HCT116 (cell line): ENCODE data around the gene CCL24. TPM values are rescaled to one million over a fixed set of nuclear protein-coding genes. Genes with fewer than 3 reads are reported as not detected.

ENCODE experiments used
- ATAC-seq: fragments of 200-7000 bp; cut with Tn5 transposase; 2 replicates; pipeline ENCODE4 v1.9.1; 2020; ENCODE audit warnings: mild to moderate bottlenecking, moderate library complexity
- BruUV-seq: library from RNA; stranded (reverse); fragments of 400-500 nt; replicated peaks from 2 replicates; lab custom pipeline; 2021; lab: Mats Ljungman, UMichigan
- CTCF ChIA-PET: fragments of 300-600 bp; sonication (Branson Sonifier 250); formaldehyde crosslinking; loops from one replicate; lab custom pipeline; 2021; ENCODE audit warnings: antibody characterized with exemption; lab: Charles Lee
- POLR2A ChIA-PET: fragments of 300-600, 350-600 bp; sonication (Branson Sonifier 250); formaldehyde crosslinking; loops from one replicate; lab custom pipeline; 2021; ENCODE audit warnings: antibody characterized with exemption; lab: Charles Lee
- RAD21 ChIA-PET, 2 experiments: fragments of 300-600 bp; sonication (Branson Sonifier 250); formaldehyde crosslinking; loops; one replicate each; lab custom pipeline; 2023; ENCODE audit warnings: low total read pairs in 2 of 2; ENCODE audit not compliant: uncharacterized antibody in 2 of 2, unreplicated experiment in 2 of 2, low non-redundant PET in 1 of 2; lab: Charles Lee
- DNase-seq: peaks from one replicate; pipeline ENCODE4 v3.0.0-alpha.2; 2010; ENCODE audit warnings: low read depth, low spot score
- H2AFZ ChIP-seq: fragments of 200-600 bp; shearing (Covaris generic), sonication (generic); 2 replicates; pipeline ENCODE4 v1.6.1; 2017; ENCODE audit warnings: low read depth, mixed run types, mixed read lengths, antibody characterized with exemption, low read length; ENCODE audit not compliant: poor library complexity, severe bottlenecking
- H3K27ac ChIP-seq: 2 replicates; pipeline ENCODE4 v1.5.1; 2012; ENCODE audit warnings: low read depth, low read length
- H3K27me3 ChIP-seq: fragments of 200-600 bp; sonication (generic); 2 replicates; pipeline ENCODE4 v1.6.1; 2016; ENCODE audit warnings: mixed run types, low read length, mixed read lengths; ENCODE audit not compliant: insufficient read depth
- H3K36me3 ChIP-seq, 2 experiments: fragments of 200-500 bp in 1 of 2; fragments of 200-600 bp in 1 of 2; sonication (Bioruptor generic) in 1 of 2; sonication (generic) in 1 of 2; 2 replicates each; pipeline versions ENCODE4 v1.5.1 to v1.6.1; 2014 to 2016; ENCODE audit warnings: low read length in 2 of 2, inconsistent platforms in 1 of 2, mixed read lengths in 1 of 2, mixed run types in 1 of 2; ENCODE audit not compliant: insufficient read depth in 2 of 2, control insufficient read depth in 1 of 2
- H3K4me1 ChIP-seq, 2 experiments: fragments of 200-600 bp in 1 of 2; sonication (generic) in 1 of 2; 2 replicates each; pipeline versions ENCODE4 v1.5.1 to v1.6.1; 2012 to 2017; ENCODE audit warnings: low read length in 2 of 2, inconsistent platforms in 1 of 2, mild to moderate bottlenecking in 1 of 2, mixed read lengths in 1 of 2, mixed run types in 1 of 2, moderate library complexity in 1 of 2; ENCODE audit not compliant: insufficient read depth in 2 of 2, control insufficient read depth in 1 of 2
- H3K4me2 ChIP-seq: fragments of 200-600 bp; sonication (generic); 2 replicates; pipeline ENCODE4 v1.6.1; 2017; ENCODE audit warnings: mixed run types, low read length, mixed read lengths
- H3K4me3 ChIP-seq, 2 experiments: fragments of 200-600 bp in 1 of 2; sonication (generic) in 1 of 2; replicated peaks in 1 of 2; 2 replicates each; pipeline ENCODE4 v1.5.1; 2011 to 2016; ENCODE audit warnings: low read length in 2 of 2, control low read depth in 1 of 2, low read depth in 1 of 2, mild to moderate bottlenecking in 1 of 2, mixed read lengths in 1 of 2, mixed run types in 1 of 2
- H3K79me2 ChIP-seq: fragments of 200-600 bp; sonication (generic); 2 replicates; pipeline ENCODE4 v1.6.1; 2017; ENCODE audit warnings: mild to moderate bottlenecking, mixed run types, low read length, moderate library complexity, mixed read lengths; ENCODE audit not compliant: insufficient read depth
- H3K9ac ChIP-seq: fragments of 200-600 bp; sonication (generic); 2 replicates; pipeline ENCODE4 v1.6.1; 2016; ENCODE audit warnings: low read length, mixed read lengths
- H3K9me2 ChIP-seq: fragments of 200-600 bp; sonication (generic), shearing (Covaris generic); 2 replicates; pipeline ENCODE4 v1.6.1; 2017; ENCODE audit warnings: mixed run types, mild to moderate bottlenecking, moderate library complexity; ENCODE audit not compliant: insufficient read depth
- H3K9me3 ChIP-seq, 2 experiments: fragments of 200-500 bp in 1 of 2; fragments of 200-600 bp in 1 of 2; sonication (Bioruptor generic) in 1 of 2; sonication (generic) in 1 of 2; 2 replicates each; pipeline ENCODE4 v1.6.1; 2014 to 2017; ENCODE audit warnings: low read length in 2 of 2, mixed read lengths in 2 of 2, inconsistent platforms in 1 of 2, low read depth in 1 of 2, mild to moderate bottlenecking in 1 of 2, mixed run types in 1 of 2, moderate library complexity in 1 of 2; ENCODE audit not compliant: control insufficient read depth in 1 of 2, insufficient read depth in 1 of 2
- H4K20me1 ChIP-seq: fragments of 200-600 bp; sonication (generic), shearing (Covaris generic); 2 replicates; pipeline ENCODE4 v1.6.1; 2017; ENCODE audit warnings: mixed run types, mild to moderate bottlenecking, moderate library complexity; ENCODE audit not compliant: insufficient read depth
- CEBPB ChIP-seq: IDR thresholded peaks from 2 replicates; pipeline ENCODE4 v1.6.1; 2012; ENCODE audit warnings: low read depth
- CTCF ChIP-seq, 3 experiments: fragments of 200-600 bp in 1 of 3; sonication (generic) in 1 of 3; IDR thresholded peaks in 2 of 3; conservative IDR thresholded peaks in 1 of 3; 2 replicates each; pipeline ENCODE4 v1.5.1; 2012 to 2017; ENCODE audit warnings: low read depth in 2 of 3, low read length in 2 of 3, antibody characterized with exemption in 1 of 3, borderline replicate concordance in 1 of 3, control low read depth in 1 of 3, mild to moderate bottlenecking in 1 of 3, mixed read lengths in 1 of 3, mixed run types in 1 of 3, moderate library complexity in 1 of 3; ENCODE audit not compliant: insufficient read depth in 1 of 3
- ELF1 ChIP-seq: IDR thresholded peaks from 2 replicates; pipeline ENCODE4 v1.6.1; 2012; ENCODE audit warnings: low read depth, borderline replicate concordance
- EZH2 ChIP-seq: fragments of 200-600 bp; sonication (generic); IDR thresholded peaks from 2 replicates; pipeline ENCODE4 v1.6.1; 2017; ENCODE audit warnings: antibody characterized with exemption, mixed run types
- FOSL1 ChIP-seq: IDR thresholded peaks from 2 replicates; pipeline ENCODE4 v1.6.1; 2012; ENCODE audit warnings: low read depth
- JUND ChIP-seq: IDR thresholded peaks from 2 replicates; pipeline ENCODE4 v1.6.1; 2012
- MAX ChIP-seq: IDR thresholded peaks from 2 replicates; pipeline ENCODE4 v1.6.1; 2012
- POLR2A ChIP-seq: IDR thresholded peaks from 2 replicates; pipeline ENCODE4 v1.7.0; 2011; ENCODE audit warnings: borderline replicate concordance; ENCODE audit not compliant: insufficient read depth, insufficient read length; ENCODE audit errors: extremely low read depth
- POLR2AphosphoS5 ChIP-seq: IDR thresholded peaks from 2 replicates; pipeline ENCODE4 v1.6.1; 2011; ENCODE audit warnings: mild to moderate bottlenecking, low read depth, low read length, moderate library complexity
- RAD21 ChIP-seq: IDR thresholded peaks from 2 replicates; pipeline ENCODE4 v1.6.1; 2012; ENCODE audit warnings: low read depth, mild to moderate bottlenecking
- REST ChIP-seq: IDR thresholded peaks from 2 replicates; pipeline ENCODE4 v1.6.1; 2012; ENCODE audit warnings: low read depth
- SIN3A ChIP-seq: IDR thresholded peaks from 2 replicates; pipeline ENCODE4 v1.6.1; 2012; ENCODE audit warnings: low read depth
- SP1 ChIP-seq: IDR thresholded peaks from 2 replicates; pipeline ENCODE4 v1.6.1; 2012; ENCODE audit warnings: low read depth
- SRF ChIP-seq: IDR thresholded peaks from 2 replicates; pipeline ENCODE4 v1.6.1; 2012; ENCODE audit warnings: low read depth
- TCF7L2 ChIP-seq: IDR thresholded peaks from 2 replicates; pipeline ENCODE4 v1.7.0; 2011; ENCODE audit warnings: borderline replicate concordance, inconsistent platforms; ENCODE audit not compliant: insufficient read depth, insufficient read length; ENCODE audit errors: extremely low read depth
- YY1 ChIP-seq: IDR thresholded peaks from 2 replicates; pipeline ENCODE4 v1.6.1; 2011; ENCODE audit warnings: low read length, low read depth, moderate library complexity, mild to moderate bottlenecking; ENCODE audit not compliant: insufficient replicate concordance; ENCODE audit errors: extremely low read depth
- ZBTB33 ChIP-seq: IDR thresholded peaks from 2 replicates; pipeline ENCODE4 v1.6.1; 2011; ENCODE audit warnings: mild to moderate bottlenecking, low read length, moderate library complexity; ENCODE audit not compliant: insufficient replicate concordance; ENCODE audit errors: extremely low read depth
- ZFX ChIP-seq: fragments of 450-650 bp; IDR thresholded peaks from 2 replicates; pipeline ENCODE4 v1.6.1; 2017
- ZNF274 ChIP-seq: fragments of 200-500 bp; sonication (Bioruptor generic); IDR thresholded peaks from 2 replicates; pipeline ENCODE4 v1.6.1; 2014; ENCODE audit warnings: mild to moderate bottlenecking, low read depth, low read length, inconsistent platforms
- intact Hi-C: fragments of 100-400 bp; cut with micrococcal nuclease; formaldehyde crosslinking; loops from 2 replicates; pipeline ENCODE4 v1.10.0; 2022
- total RNA-seq: library from RNA; stranded (reverse); gene quantifications from one replicate; pipeline ENCODE4 v1.2.1, GENCODE V29; 2021; ENCODE audit not compliant: unreplicated experiment

The CCL24 gene
- total RNA-seq, 1 experiment from 2014 or later: not detected

- ATAC-seq (no peak), DNase-seq (no peak)
- ChIA-PET RAD21 (no interaction called here), POLR2A (no interaction called here), CTCF (no interaction called here)
- Histone ChIP-seq H4K20me1 (no peaks in the 10 kb centered on the region), H3K9me3 (peaks cover 0 to 7% of the 10 kb centered on the region in 2 experiments; a peak in 1 of 4 replicates), H3K9ac (no peak overlapping the region), H3K9me2 (no peaks in the 10 kb centered on the region), H3K36me3 (no peaks in the 10 kb centered on the region), H3K27ac (no peak overlapping the region), H3K4me3 (no peak overlapping the region), H3K4me2 (no peak overlapping the region), H2AFZ (no peak overlapping the region), H3K4me1 (no peaks in the 10 kb centered on the region), H3K27me3 (no peaks in the 10 kb centered on the region), H3K79me2 (no peaks in the 10 kb centered on the region)
- BruUV-seq: no TSS peak
- intact Hi-C loops: no loop called here
- TF ChIP-seq POLR2AphosphoS5 (no peak), SP1 (no peak), SIN3A (no peak), ELF1 (no peak), POLR2A (no peak), RAD21 (no peak), REST (no peak), CEBPB (no peak), FOSL1 (no peak), ZBTB33 (no peak), YY1 (no peak), CTCF (IDR thresholded peaks at IDR 0.05 in 2 of 3, conservative IDR thresholded peaks at IDR 0.05 in 1 of 3; ENCODE audit: borderline replicate concordance in 1 of 3, insufficient read depth in 1 of 3, low read depth in 2 of 3, low read length in 2 of 3) (no peak), JUND (no peak), ZNF274 (no peak), TCF7L2 (no peak), MAX (no peak), SRF (no peak), EZH2 (no peak), ZFX (no peak)
Measured at GRCh38 chr7:75809396-75809795, 4.2 kb downstream of the CCL24 start.
